Activated CD8-positive, alpha-beta memory T cell treated with anti-CD3 and anti-CD28 coated beads, Interleukin-2, amount 50 U/mL, for 24 hours (primary cell): ENCODE measurements around the gene LTV1.
"Not testable (repeated sequence)": the region's sequence is repeated elsewhere in the genome, so short reads cannot be mapped to it uniquely, and the experiment has no call there.

ENCODE experiments used
- DNase-seq: peaks from one replicate; pipeline ENCODE4 v3.0.0-alpha.2; 2020; ENCODE audit errors: extremely low read depth

The LTV1 gene

GRCh38 chr6:143842461-143842901, 657 bp upstream of the LTV1 start:
- DNase-seq = no peak

- no peak for DNase-seq
Measured at GRCh38 chr6:143843677-143843999, 500 bp downstream of the LTV1 start.

- DNase-seq = no peak
Measured at GRCh38 chr6:143844006-143844405, 868 bp downstream of the LTV1 start.

- DNase-seq = no peak
Measured at GRCh38 chr6:143845033-143845432, 1.9 kb downstream of the LTV1 start.

- DNase-seq = not testable (repeated sequence)
Measured at GRCh38 chr6:143851706-143852105, 8.6 kb downstream of the LTV1 start.

GRCh38 chr6:143855057-143855456, 11.9 kb downstream of the LTV1 start:
- not testable (repeated sequence) for DNase-seq

GRCh38 chr6:143856762-143857161, 13.6 kb downstream of the LTV1 start:
- not testable (repeated sequence) for DNase-seq

- no peak for DNase-seq
Measured at GRCh38 chr6:143857651-143858050, 14.5 kb downstream of the LTV1 start.

GRCh38 chr6:143859891-143860660, 16.9 kb downstream of the LTV1 start:
- DNase-seq = no peak

- DNase-seq = no peak
Measured at GRCh38 chr6:143863771-143864170, 20.6 kb downstream of the LTV1 start.

GRCh38 chr6:143864234-143864633, 21.1 kb downstream of the LTV1 start, which contains the start of gene ZC2HC1B:
Gene ZC2HC1B (plus strand): TSS chr6:143864474. CDS start chr6:143864540, 66 bp downstream.
- no peak for DNase-seq

GRCh38 chr6:143867236-143867635, 24.1 kb downstream of the LTV1 start:
- DNase-seq = no peak

- not testable (repeated sequence) for DNase-seq
Measured at GRCh38 chr6:143868808-143869207, 25.7 kb downstream of the LTV1 start.

- not testable (repeated sequence) for DNase-seq
Measured at GRCh38 chr6:143871202-143871730, 28.1 kb downstream of the LTV1 start.

GRCh38 chr6:143872201-143872600, 29.1 kb downstream of the LTV1 start:
- DNase-seq = no peak

- not testable (repeated sequence) for DNase-seq
Measured at GRCh38 chr6:143873600-143873999, 30.5 kb downstream of the LTV1 start.

GRCh38 chr6:143874503-143874902, 31.4 kb downstream of the LTV1 start:
- DNase-seq = not testable (repeated sequence)

- DNase-seq = no peak
Measured at GRCh38 chr6:143877584-143878271, 34.6 kb downstream of the LTV1 start.

- no peak for DNase-seq
Measured at GRCh38 chr6:143878272-143878760, 35.2 kb downstream of the LTV1 start.

GRCh38 chr6:143880412-143880811, 37.3 kb downstream of the LTV1 start:
- no peak for DNase-seq

- no peak for DNase-seq
Measured at GRCh38 chr6:143882401-143882930, 39.3 kb downstream of the LTV1 start.

GRCh38 chr6:143884216-143884900, 41.2 kb downstream of the LTV1 start:
- no peak for DNase-seq
